GM21390 (cell line): ENCODE data around the gene SCGB1A1.

Source experiments
- ATAC-seq: cut with Tn5 transposase; IDR thresholded peaks from one replicate; pipeline ENCODE4 v1.9.1; 2021; ENCODE audit not compliant: unreplicated experiment

Gene SCGB1A1

GRCh38 chr11:62420882-62421281, 2.0 kb downstream of the SCGB1A1 start:
- ATAC-seq: no peak

GRCh38 chr11:62421996-62422395, 3.2 kb downstream of the SCGB1A1 start:
- no peak for ATAC-seq

GRCh38 chr11:62423012-62423411, 4.2 kb downstream of the SCGB1A1 start:
- ATAC-seq: no peak

GRCh38 chr11:62427630-62428233, 8.9 kb downstream of the SCGB1A1 start:
- ATAC-seq: no peak

- ATAC-seq: no peak
These were observed 10.2 kb downstream of the SCGB1A1 start for GRCh38 chr11:62428871-62429560.

GRCh38 chr11:62430425-62430824, 11.6 kb downstream of the SCGB1A1 start:
- ATAC-seq: no peak

- no peak for ATAC-seq
These were observed 12.5 kb downstream of the SCGB1A1 start for GRCh38 chr11:62431171-62431901.

GRCh38 chr11:62432695-62433094, 13.9 kb downstream of the SCGB1A1 start:
- no peak for ATAC-seq

GRCh38 chr11:62433141-62433903, 14.5 kb downstream of the SCGB1A1 start:
- ATAC-seq: no peak

- no peak for ATAC-seq
These were observed 15.1 kb downstream of the SCGB1A1 start for GRCh38 chr11:62433904-62434276.

- no peak for ATAC-seq
These were observed 17.2 kb downstream of the SCGB1A1 start for GRCh38 chr11:62435846-62436660.

- ATAC-seq: no peak
These were observed 18.8 kb downstream of the SCGB1A1 start for GRCh38 chr11:62437616-62438015.

GRCh38 chr11:62438641-62439040, 19.8 kb downstream of the SCGB1A1 start:
- ATAC-seq: no peak

GRCh38 chr11:62439785-62440602, 21.2 kb downstream of the SCGB1A1 start:
- no peak for ATAC-seq

- ATAC-seq: no peak
These were observed 24.8 kb downstream of the SCGB1A1 start for GRCh38 chr11:62443390-62444235.

GRCh38 chr11:62444236-62444833, 25.5 kb downstream of the SCGB1A1 start:
- no peak for ATAC-seq

- ATAC-seq: no peak
These were observed 26.0 kb downstream of the SCGB1A1 start for GRCh38 chr11:62444835-62445234.

- ATAC-seq: no peak
These were observed 26.5 kb downstream of the SCGB1A1 start for GRCh38 chr11:62445314-62445740.
